Prostate gland (tissue), 2 donors: Measurements from ENCODE around the gene ALDH4A1.

Experiments used
- POLR2A ChIP-seq: fragments of 450-650 bp; IDR thresholded peaks from one replicate; pipeline ENCODE4 v1.6.1; 2016; ENCODE audit warnings: antibody characterized with exemption, mild to moderate bottlenecking
- POLR2AphosphoS5 ChIP-seq: sonication (generic); formaldehyde crosslinking; IDR thresholded peaks from one replicate; pipeline ENCODE4 v1.6.1; 2017; ENCODE audit warnings: antibody characterized with exemption
- TF ChIP-seq, protein P1 (sequence below), 4 experiments: fragments of 200-600 bp in 2 of 4; fragments of 450-650 bp in 2 of 4; sonication (generic) in 2 of 4; IDR thresholded peaks; 1 replicate in 3 of 4; 2 replicates in 1 of 4; pipeline ENCODE4 v1.5.1; 2016 to 2019; ENCODE audit warnings: antibody characterized with exemption in 4 of 4, mild to moderate bottlenecking in 2 of 4, moderate library complexity in 2 of 4

DNA sequence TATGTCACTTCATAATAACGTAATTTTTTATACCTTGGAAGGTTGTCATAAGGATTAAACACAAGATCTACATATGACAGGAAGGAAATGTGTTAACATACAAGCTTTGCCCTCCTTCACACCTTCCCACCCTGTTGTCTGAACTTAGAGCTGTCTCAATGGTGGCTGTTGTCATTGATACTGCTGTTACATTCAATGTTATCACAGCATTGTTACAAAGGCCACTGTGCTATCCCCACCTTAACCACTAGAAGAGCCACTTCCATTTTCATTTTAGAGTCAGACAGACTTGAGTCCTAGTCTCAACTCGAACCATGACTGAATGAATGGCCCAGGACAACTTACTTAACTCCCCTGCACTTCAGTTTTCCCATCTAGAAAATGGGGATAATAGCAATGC lies 74.1 kb downstream of the ALDH4A1 start:
- TF ChIP-seq POLR2A, result no peak
- TF ChIP-seq, protein P1, sequence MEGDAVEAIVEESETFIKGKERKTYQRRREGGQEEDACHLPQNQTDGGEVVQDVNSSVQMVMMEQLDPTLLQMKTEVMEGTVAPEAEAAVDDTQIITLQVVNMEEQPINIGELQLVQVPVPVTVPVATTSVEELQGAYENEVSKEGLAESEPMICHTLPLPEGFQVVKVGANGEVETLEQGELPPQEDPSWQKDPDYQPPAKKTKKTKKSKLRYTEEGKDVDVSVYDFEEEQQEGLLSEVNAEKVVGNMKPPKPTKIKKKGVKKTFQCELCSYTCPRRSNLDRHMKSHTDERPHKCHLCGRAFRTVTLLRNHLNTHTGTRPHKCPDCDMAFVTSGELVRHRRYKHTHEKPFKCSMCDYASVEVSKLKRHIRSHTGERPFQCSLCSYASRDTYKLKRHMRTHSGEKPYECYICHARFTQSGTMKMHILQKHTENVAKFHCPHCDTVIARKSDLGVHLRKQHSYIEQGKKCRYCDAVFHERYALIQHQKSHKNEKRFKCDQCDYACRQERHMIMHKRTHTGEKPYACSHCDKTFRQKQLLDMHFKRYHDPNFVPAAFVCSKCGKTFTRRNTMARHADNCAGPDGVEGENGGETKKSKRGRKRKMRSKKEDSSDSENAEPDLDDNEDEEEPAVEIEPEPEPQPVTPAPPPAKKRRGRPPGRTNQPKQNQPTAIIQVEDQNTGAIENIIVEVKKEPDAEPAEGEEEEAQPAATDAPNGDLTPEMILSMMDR (IDR thresholded peaks at IDR 0.05), result no peak
- TF ChIP-seq POLR2AphosphoS5, result no peak
